HPDE6-E6E7 (cell line): Measurements from ENCODE around the gene KPNA3.

Experiments
- DNase-seq: peaks from one replicate; pipeline ENCODE4 v3.0.0; 2011; ENCODE audit warnings: missing footprints; ENCODE audit errors: extremely low spot score

Gene KPNA3

DNA sequence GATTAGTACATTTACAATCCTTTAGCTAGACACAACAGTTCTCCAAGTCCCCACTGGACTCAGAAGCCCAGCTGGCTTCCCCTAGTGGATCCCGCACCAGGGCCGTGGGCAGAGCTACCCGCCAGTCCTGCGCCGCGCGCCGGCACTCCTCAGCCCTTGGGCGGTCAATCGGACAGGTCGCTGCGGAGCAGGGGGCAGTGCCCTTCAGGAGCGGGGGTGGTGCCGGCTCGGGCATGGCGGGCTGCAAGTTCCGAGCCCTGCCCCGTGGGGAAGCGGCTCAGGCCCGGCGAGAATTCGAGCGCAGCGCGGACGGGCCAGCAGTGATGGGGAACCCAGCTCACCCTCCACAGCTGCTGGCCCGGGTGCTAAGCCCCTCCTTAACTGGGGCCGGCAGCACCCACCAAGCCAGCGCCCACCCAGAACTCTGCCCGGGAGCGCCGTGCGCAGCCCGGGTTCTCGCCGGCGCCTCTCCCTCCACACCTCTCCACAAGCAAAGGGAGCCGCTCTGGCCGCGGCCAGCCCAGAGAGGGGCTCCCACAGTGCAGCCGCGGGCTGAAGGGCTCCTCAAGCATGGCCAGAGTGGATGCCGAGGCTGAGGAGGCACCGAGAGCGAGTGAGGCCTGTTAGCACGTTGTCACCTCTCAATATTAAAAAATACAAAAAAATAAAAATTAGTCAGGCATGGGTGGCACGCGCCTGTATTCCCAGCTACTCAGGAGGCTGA lies 114.1 kb downstream of the KPNA3 start:
- DNase-seq: no peak

- no peak for DNase-seq
Observed at GRCh38 chr13:49676581-49677298, 115.7 kb downstream of the KPNA3 start.

GRCh38 chr13:49670828-49671227 lies 121.7 kb downstream of the KPNA3 start:
- no peak for DNase-seq

DNA sequence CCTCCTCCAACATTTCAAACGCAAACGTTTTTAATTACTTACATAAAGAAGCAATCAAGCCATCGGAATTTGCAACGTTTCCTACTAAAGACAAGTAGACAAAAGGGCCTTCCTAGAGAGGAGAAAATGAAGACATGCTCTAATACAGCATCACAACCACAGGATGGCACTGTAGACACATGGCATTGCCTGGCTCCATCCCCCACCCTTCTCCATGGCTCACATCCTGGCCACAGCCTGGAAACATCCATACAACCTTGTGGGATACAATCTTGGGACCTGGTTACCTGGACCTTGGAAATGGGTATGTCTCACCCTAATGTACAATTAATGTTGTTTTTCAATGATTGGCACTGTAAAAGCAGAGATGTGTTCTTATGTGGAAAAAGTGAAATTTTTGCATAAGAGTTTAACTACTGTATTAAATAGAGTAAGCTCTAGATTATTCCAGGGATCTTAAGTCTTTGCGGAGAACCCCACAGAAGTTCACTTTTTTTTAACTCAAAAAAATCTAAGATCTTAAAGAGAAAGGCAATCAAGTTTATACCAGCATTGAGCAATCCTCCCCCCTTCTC lies 122.7 kb downstream of the KPNA3 start:
- no peak for DNase-seq

- no peak for DNase-seq
Observed at GRCh38 chr13:49667773-49668172, 124.7 kb downstream of the KPNA3 start.

GRCh38 chr13:49664606-49665005 lies 127.9 kb downstream of the KPNA3 start:
- DNase-seq: no peak

DNA sequence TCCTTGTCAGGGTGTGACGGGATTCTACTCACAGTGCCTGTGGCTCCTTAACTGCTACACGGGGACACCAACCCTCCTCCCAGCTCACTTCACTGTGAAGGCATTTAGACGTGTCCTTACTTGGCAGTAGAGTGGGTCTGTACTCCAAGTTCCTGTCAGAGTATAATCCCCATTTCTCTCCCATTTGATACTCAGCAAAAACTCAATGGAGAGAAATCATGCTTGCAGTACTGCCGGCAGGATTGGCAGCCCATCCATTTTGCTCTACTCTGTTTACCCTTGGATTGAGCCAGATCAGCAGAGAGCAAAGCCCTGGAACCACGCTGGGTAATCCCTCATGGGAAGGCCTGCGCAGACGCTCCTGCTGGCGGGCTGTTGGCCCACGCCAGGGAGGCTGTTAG lies 135.2 kb downstream of the KPNA3 start:
- no peak for DNase-seq

- no peak for DNase-seq
Observed at GRCh38 chr13:49655906-49656305, 136.6 kb downstream of the KPNA3 start.

DNA sequence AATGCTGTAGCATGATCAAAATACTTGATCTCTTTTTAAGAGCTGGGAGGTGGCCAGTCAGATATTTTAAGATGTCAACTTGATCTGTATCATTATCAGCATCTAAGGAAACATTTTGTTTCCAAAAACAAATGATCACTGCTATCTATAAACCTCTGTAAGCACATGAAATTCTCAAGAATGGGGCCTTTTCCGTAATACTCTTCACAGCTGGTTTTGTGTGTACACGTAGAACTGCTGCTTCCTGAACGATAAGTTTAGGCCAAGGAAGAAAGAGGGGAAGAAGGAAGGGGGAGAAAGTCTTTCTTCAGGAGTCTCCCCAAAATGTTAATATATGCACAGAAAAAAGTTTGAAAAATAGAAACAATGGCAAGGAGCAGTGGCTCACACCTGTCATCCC lies 138.5 kb downstream of the KPNA3 start:
- DNase-seq: no peak

DNA sequence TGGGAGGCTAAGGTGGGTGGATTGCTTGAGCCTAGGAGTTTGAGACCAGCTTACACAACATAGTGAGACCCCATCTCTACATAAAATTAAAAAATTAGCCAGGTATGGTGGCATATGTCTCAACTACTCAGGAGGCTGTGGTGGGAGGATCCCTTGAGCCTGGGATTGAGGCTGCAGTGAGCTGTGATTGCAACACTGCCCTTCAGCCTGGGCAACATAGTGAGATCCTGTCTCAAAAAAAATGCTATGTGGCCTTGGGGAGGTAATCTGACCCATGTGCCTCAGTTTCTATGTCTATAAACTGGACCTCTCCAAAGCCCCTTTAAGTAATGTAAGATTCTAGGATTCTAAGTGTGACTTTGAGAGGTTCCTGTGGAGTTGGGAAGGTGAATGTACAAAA lies 139.0 kb downstream of the KPNA3 start:
- no peak for DNase-seq

DNA sequence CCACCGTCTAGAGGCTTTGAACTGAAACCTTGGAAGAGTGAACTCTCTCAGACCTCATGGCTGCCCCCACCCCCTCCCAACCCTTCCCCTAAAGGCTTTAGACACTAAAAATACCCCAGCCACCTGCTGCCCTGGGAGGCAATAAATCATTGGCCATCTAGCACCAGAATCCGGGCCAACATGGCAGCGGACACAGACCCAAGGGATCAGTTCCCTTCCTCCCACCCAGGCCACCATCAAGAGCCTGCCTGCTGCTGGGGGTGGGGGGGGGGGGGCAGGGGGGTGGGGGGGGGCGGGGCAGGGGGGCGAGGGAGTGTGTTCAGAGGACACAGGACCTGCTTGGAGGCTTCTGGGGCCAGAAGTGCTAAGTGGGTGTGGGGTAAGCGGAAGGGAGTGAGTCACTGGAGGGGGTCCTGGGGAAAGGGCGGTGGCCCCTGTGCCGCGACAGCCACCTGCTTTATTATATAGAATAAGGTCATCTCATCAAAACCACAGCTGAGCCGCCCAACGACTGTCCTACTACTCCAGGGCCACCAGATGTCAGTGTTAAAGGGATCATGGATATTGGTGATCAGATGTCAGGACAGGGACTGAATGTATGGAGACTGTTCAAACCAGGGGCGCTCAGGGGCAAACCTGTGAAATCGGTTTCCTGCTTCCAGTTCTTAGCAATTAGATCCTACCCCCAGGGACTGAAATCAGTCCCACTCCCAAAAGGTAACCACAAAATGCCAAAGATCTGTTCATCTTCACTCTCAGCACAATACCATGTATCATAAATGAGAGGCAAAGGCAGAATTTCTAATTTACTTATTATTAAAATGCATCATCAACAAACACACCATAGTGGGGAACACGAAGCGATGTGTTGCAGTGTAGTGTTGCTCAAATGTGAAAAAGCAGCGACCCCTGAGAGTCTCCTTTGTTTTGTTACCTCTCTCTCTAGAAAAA lies 139.9 kb downstream of the KPNA3 start:
- DNase-seq: peak; percentile 23

DNA sequence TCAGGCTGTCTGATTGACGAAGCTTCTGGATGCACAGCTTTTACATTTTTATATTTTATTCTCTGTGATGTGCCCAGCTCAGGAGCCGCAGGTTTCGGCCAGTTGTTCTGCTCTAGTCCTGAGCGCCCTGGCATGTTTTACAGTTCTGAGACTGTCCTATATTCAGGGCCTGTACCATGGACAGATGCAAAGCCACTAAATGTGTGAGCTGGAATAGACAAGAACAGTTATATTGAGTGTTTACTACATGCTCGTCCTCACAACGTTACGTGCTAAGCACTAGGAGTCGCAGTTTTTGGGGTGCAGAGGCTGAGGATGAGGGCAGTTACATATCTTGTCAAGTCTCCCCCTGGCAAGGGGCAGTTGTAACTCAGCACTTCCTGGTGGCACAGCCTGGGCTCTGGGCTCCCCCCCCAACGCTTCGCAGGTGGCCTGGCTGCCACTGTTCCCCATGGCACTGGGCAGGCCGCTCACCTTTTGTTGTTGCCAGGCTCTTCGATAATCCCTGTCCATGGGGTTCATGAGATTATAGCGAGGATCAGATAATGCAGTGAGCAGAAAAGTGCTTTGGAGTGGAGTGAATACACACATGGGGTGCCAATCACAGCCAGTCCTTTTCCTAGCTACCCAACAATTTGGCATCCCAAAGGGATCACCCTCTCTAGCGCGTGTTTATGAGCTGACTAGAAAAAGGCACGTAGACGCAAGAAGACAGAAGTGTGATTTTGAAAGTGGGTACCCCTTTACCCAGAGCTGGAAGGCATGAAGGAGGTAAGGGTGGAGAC lies 140.7 kb downstream of the KPNA3 start:
- no peak for DNase-seq

GRCh38 chr13:49649963-49650312 lies 142.5 kb downstream of the KPNA3 start:
- DNase-seq: no peak
